H9 (cell line): ENCODE data around the gene TCERG1L. TPM values are rescaled to one million over a fixed set of nuclear protein-coding genes. Genes with fewer than 3 reads are reported as not detected.

ENCODE experiments used
- DNase-seq: peaks from one replicate; pipeline ENCODE4 v3.0.0-alpha.2; 2017
- H2AFZ ChIP-seq: one replicate; pipeline ENCODE4 v1.6.1; 2013; ENCODE audit warnings: mild to moderate bottlenecking, low read length, control low read depth, moderate library complexity
- H2AK5ac ChIP-seq: 2 replicates; pipeline ENCODE4 v1.6.1; 2013; ENCODE audit warnings: low read length, control low read depth, mixed read lengths; ENCODE audit not compliant: insufficient read length
- H2BK120ac ChIP-seq: one replicate; pipeline ENCODE4 v1.6.1; 2013; ENCODE audit warnings: low read depth, mild to moderate bottlenecking, low read length, control low read depth, inconsistent platforms; ENCODE audit not compliant: poor library complexity, severe bottlenecking
- H2BK12ac ChIP-seq: 2 replicates; pipeline ENCODE4 v1.6.1; 2013; ENCODE audit warnings: low read length, control low read depth, mixed read lengths, low read depth; ENCODE audit not compliant: insufficient read length
- H2BK15ac ChIP-seq: 2 replicates; pipeline ENCODE4 v1.6.1; 2013; ENCODE audit warnings: low read depth, low read length, control low read depth
- H2BK20ac ChIP-seq: one replicate; pipeline ENCODE4 v1.6.1; 2013; ENCODE audit warnings: low read depth, mild to moderate bottlenecking, low read length, control low read depth, inconsistent platforms; ENCODE audit not compliant: poor library complexity, severe bottlenecking
- H2BK5ac ChIP-seq: 2 replicates; pipeline ENCODE4 v1.6.1; 2013; ENCODE audit warnings: low read length, control low read depth, mixed read lengths; ENCODE audit not compliant: insufficient read length
- H3K14ac ChIP-seq: 2 replicates; pipeline ENCODE4 v1.6.1; 2013; ENCODE audit warnings: low read length, control low read depth; ENCODE audit not compliant: insufficient read depth
- H3K18ac ChIP-seq: 2 replicates; pipeline ENCODE4 v1.6.1; 2013; ENCODE audit warnings: low read depth, mild to moderate bottlenecking, mixed read lengths, low read length, control low read depth; ENCODE audit not compliant: insufficient read length
- H3K23ac ChIP-seq: 2 replicates; pipeline ENCODE4 v1.6.1; 2013; ENCODE audit warnings: low read length, control low read depth, mixed read lengths, low read depth; ENCODE audit not compliant: insufficient read length
- H3K23me2 ChIP-seq: 2 replicates; pipeline ENCODE4 v1.6.1; 2013; ENCODE audit warnings: low read depth, mild to moderate bottlenecking, mixed read lengths, low read length, control low read depth; ENCODE audit not compliant: insufficient read length, poor library complexity, severe bottlenecking
- H3K27ac ChIP-seq: 2 replicates; pipeline ENCODE4 v1.5.1; 2013; ENCODE audit warnings: low read length, control low read depth, mixed read lengths, low read depth; ENCODE audit not compliant: insufficient read length
- H3K27me3 ChIP-seq: 2 replicates; pipeline ENCODE4 v1.6.1; 2013; ENCODE audit warnings: low read length, control low read depth, inconsistent platforms; ENCODE audit not compliant: insufficient read depth
- H3K4ac ChIP-seq: 2 replicates; pipeline ENCODE4 v1.6.1; 2013; ENCODE audit warnings: low read depth, mild to moderate bottlenecking, control low read depth, inconsistent platforms, low read length, moderate library complexity
- H3K4me1 ChIP-seq: 2 replicates; pipeline ENCODE4 v1.6.1; 2013; ENCODE audit warnings: low read length, control low read depth, inconsistent platforms; ENCODE audit not compliant: insufficient read depth
- H3K4me2 ChIP-seq: 2 replicates; pipeline ENCODE4 v1.6.1; 2013; ENCODE audit warnings: low read length, control low read depth, mixed read lengths; ENCODE audit not compliant: insufficient read length, insufficient read depth
- H3K56ac ChIP-seq: 2 replicates; pipeline ENCODE4 v1.6.1; 2013; ENCODE audit warnings: low read depth, mild to moderate bottlenecking, mixed read lengths, low read length, control low read depth; ENCODE audit not compliant: insufficient read length
- H3K79me1 ChIP-seq: 2 replicates; pipeline ENCODE4 v1.6.1; 2013; ENCODE audit warnings: low read depth, mild to moderate bottlenecking, moderate library complexity, low read length, control low read depth, inconsistent platforms; ENCODE audit not compliant: insufficient read depth, poor library complexity, severe bottlenecking
- H3K79me2 ChIP-seq: 2 replicates; pipeline ENCODE4 v1.6.1; 2013; ENCODE audit warnings: low read length, control low read depth, inconsistent platforms; ENCODE audit not compliant: insufficient read depth
- H3K9ac ChIP-seq: 2 replicates; pipeline ENCODE4 v1.6.1; 2013; ENCODE audit warnings: low read length, control low read depth, mixed read lengths; ENCODE audit not compliant: insufficient read length; ENCODE audit errors: extremely low read depth
- H3K9me3 ChIP-seq: one replicate; pipeline ENCODE4 v1.6.1; 2013; ENCODE audit warnings: low read depth, low read length, inconsistent platforms; ENCODE audit not compliant: control insufficient read depth
- H3T11ph ChIP-seq: one replicate; pipeline ENCODE4 v1.6.1; 2013; ENCODE audit warnings: mild to moderate bottlenecking, low read length, control low read depth, inconsistent platforms
- H4K20me1 ChIP-seq: one replicate; pipeline ENCODE4 v1.6.1; 2013; ENCODE audit not compliant: control insufficient read depth, insufficient read length, insufficient read depth
- H4K5ac ChIP-seq: 2 replicates; pipeline ENCODE4 v1.6.1; 2013; ENCODE audit warnings: low read depth, mild to moderate bottlenecking, mixed read lengths, low read length, control low read depth; ENCODE audit not compliant: insufficient read length
- H4K8ac ChIP-seq: replicated peaks from 2 replicates; pipeline ENCODE4 v1.6.1; 2013; ENCODE audit warnings: low read length, control low read depth, mixed read lengths, low read depth; ENCODE audit not compliant: insufficient read length
- H4K91ac ChIP-seq: 2 replicates; pipeline ENCODE4 v1.6.1; 2013; ENCODE audit warnings: low read depth, mild to moderate bottlenecking, moderate library complexity, mixed read lengths, low read length, control low read depth; ENCODE audit not compliant: insufficient read length
- H3K27ac Mint-ChIP-seq, 3 experiments: 2 replicates in 2 of 3; 3 replicates in 1 of 3; pipeline ENCODE4 v1.8.0; 2020 to 2021; ENCODE audit warnings: mixed read lengths in 3 of 3, mild to moderate bottlenecking in 1 of 3, moderate library complexity in 1 of 3
- H3K27me3 Mint-ChIP-seq: 2 replicates; pipeline ENCODE4 v1.8.0; 2021; ENCODE audit warnings: low read depth, mild to moderate bottlenecking, moderate library complexity, mixed read lengths
- H3K36me3 Mint-ChIP-seq, 3 experiments: 2 replicates in 2 of 3; 3 replicates in 1 of 3; pipeline ENCODE4 v1.8.0; 2020 to 2021; ENCODE audit warnings: low read depth in 3 of 3, mixed read lengths in 3 of 3; ENCODE audit not compliant: insufficient read depth in 1 of 3
- H3K4me1 Mint-ChIP-seq, 2 experiments: 2 replicates each; pipeline ENCODE4 v1.8.0; 2020; ENCODE audit warnings: mixed read lengths in 2 of 2
- H3K4me3 Mint-ChIP-seq, 2 experiments: 2 replicates in 1 of 2; 3 replicates in 1 of 2; pipeline ENCODE4 v1.8.0; 2020 to 2021; ENCODE audit warnings: mild to moderate bottlenecking in 2 of 2, mixed read lengths in 2 of 2, moderate library complexity in 1 of 2
- H3K9me3 Mint-ChIP-seq, 2 experiments: 2 replicates in 1 of 2; 3 replicates in 1 of 2; pipeline ENCODE4 v1.8.0; 2020; ENCODE audit warnings: mild to moderate bottlenecking in 2 of 2, mixed read lengths in 2 of 2, moderate library complexity in 1 of 2
- WGBS: extraction: QIAGEN DNeasy Blood & Tissue Kit; methylation state at CpG from one replicate; pipeline ENCODE4 v1.1.7; 2013; ENCODE audit warnings: missing lambda C conversion rate, low lambda C conversion rate, mixed read lengths; ENCODE audit not compliant: insufficient read length; ENCODE audit errors: extremely low coverage; 5-methylcytosine and 5-hydroxymethylcytosine counted together
- total RNA-seq: library from RNA; stranded (reverse); gene quantifications from 2 replicates; pipeline ENCODE4 v1.2.1, GENCODE V29; 2021
- TF ChIP-seq, protein P1 (sequence below): fragments of 200-600 bp; sonication (generic); conservative IDR thresholded peaks from 3 replicates; pipeline ENCODE4 v1.8.0; 2021; ENCODE audit warnings: antibody characterized with exemption, mild to moderate bottlenecking

Gene TCERG1L
- total RNA-seq, 1 experiment from 2014 or later, result 3.3 TPM

GRCh38 chr10:131159771-131160170, 151.8 kb downstream of the TCERG1L start:
- no peaks in the 10 kb centered on the region for H3K9me3 ChIP-seq
- no peak overlapping the region for H3K23ac ChIP-seq
- H2BK120ac ChIP-seq, result no peak overlapping the region
- no peak overlapping the region for H4K8ac ChIP-seq
- H3K27ac Mint-ChIP-seq, result no peak overlapping the region
- no peak overlapping the region for H3K9ac ChIP-seq
- H4K91ac ChIP-seq, result no peak overlapping the region
- H3K79me1 ChIP-seq, result no peaks in the 10 kb centered on the region
- no peaks in the 10 kb centered on the region; the same call in 1 of the 2 replicates for H3K27me3 Mint-ChIP-seq
- H2BK20ac ChIP-seq, result no peak overlapping the region
- no peaks in the 10 kb centered on the region for H3K9me3 Mint-ChIP-seq
- no peak overlapping the region for H3T11ph ChIP-seq
- H3K4me1 Mint-ChIP-seq, result peaks cover 15 to 22% of the 10 kb centered on the region in 2 experiments
- no peak overlapping the region for H3K27ac ChIP-seq
- H3K27me3 ChIP-seq, result no peaks in the 10 kb centered on the region
- no peak overlapping the region for H3K4ac ChIP-seq
- H2BK5ac ChIP-seq, result no peak overlapping the region
- no peak overlapping the region for H2BK15ac ChIP-seq
- no peaks in the 10 kb centered on the region; a peak in 1 of 7 replicates for H3K36me3 Mint-ChIP-seq
- WGBS, result no CpG with 5 or more reads among the region's 9 CpGs
- H2AFZ ChIP-seq, result no peak overlapping the region
- H2AK5ac ChIP-seq, result no peak overlapping the region
- peak overlapping the region; percentile 16 for H3K18ac ChIP-seq
- no peaks in the 10 kb centered on the region for H3K79me2 ChIP-seq
- H3K14ac ChIP-seq, result no peak overlapping the region
- TF ChIP-seq, protein P1, sequence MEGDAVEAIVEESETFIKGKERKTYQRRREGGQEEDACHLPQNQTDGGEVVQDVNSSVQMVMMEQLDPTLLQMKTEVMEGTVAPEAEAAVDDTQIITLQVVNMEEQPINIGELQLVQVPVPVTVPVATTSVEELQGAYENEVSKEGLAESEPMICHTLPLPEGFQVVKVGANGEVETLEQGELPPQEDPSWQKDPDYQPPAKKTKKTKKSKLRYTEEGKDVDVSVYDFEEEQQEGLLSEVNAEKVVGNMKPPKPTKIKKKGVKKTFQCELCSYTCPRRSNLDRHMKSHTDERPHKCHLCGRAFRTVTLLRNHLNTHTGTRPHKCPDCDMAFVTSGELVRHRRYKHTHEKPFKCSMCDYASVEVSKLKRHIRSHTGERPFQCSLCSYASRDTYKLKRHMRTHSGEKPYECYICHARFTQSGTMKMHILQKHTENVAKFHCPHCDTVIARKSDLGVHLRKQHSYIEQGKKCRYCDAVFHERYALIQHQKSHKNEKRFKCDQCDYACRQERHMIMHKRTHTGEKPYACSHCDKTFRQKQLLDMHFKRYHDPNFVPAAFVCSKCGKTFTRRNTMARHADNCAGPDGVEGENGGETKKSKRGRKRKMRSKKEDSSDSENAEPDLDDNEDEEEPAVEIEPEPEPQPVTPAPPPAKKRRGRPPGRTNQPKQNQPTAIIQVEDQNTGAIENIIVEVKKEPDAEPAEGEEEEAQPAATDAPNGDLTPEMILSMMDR, result no peak
- no peak for DNase-seq
- H3K23me2 ChIP-seq, result no peaks in the 10 kb centered on the region
- H4K20me1 ChIP-seq, result no peaks in the 10 kb centered on the region
- H3K4me3 Mint-ChIP-seq, result no peak overlapping the region
- H2BK12ac ChIP-seq, result no peak overlapping the region
- H3K56ac ChIP-seq, result no peak overlapping the region
- no peak overlapping the region for H3K4me2 ChIP-seq
- no peak overlapping the region for H4K5ac ChIP-seq
- H3K4me1 ChIP-seq, result no peaks in the 10 kb centered on the region
